Measurements from ENCODE around the gene LIG1.
"Not testable (repeated sequence)": the region's sequence is repeated elsewhere in the genome, so short reads cannot be mapped to it uniquely, and the experiment has no call there.

The LIG1 gene

GRCh38 chr19:48090281-48090802 is 79.8 kb downstream of the LIG1 start:
- no peak for DNase-seq (ENCODE audit: extremely low spot score, insufficient read length, low read depth)
- FAIRE-seq: no peak

- FAIRE-seq; DNase-seq (ENCODE audit: extremely low spot score, insufficient read length, low read depth): not testable (repeated sequence)
Observed at GRCh38 chr19:48088991-48089390, 81.2 kb downstream of the LIG1 start.

- DNase-seq (ENCODE audit: extremely low spot score, insufficient read length, low read depth): no peak
- FAIRE-seq: no peak
Observed at GRCh38 chr19:48085904-48086864, 84.0 kb downstream of the LIG1 start.

GRCh38 chr19:48085076-48085475 is 85.1 kb downstream of the LIG1 start:
- DNase-seq (ENCODE audit: extremely low spot score, insufficient read length, low read depth) (no peak), FAIRE-seq (no peak)

- DNase-seq (ENCODE audit: extremely low spot score, insufficient read length, low read depth) (no peak), FAIRE-seq (no peak)
Observed at GRCh38 chr19:48081106-48081505, 89.0 kb downstream of the LIG1 start.

GRCh38 chr19:48070177-48070769 is 99.9 kb downstream of the LIG1 start:
- DNase-seq (ENCODE audit: extremely low spot score, insufficient read length, low read depth); FAIRE-seq: not testable (repeated sequence)

GRCh38 chr19:48069435-48069834 is 100.7 kb downstream of the LIG1 start:
- FAIRE-seq: no peak
- no peak for DNase-seq (ENCODE audit: extremely low spot score, insufficient read length, low read depth)
